ENCODE measurements around the gene IL17B.

- TF ChIP-seq CTCF (conservative IDR thresholded peaks at IDR 0.05) (no peak), EZH2 (IDR thresholded peaks at IDR 0.05; ENCODE audit: low read depth) (no peak)
Observed at GRCh38 chr5:149383399-149383798, 4.3 kb upstream of the IL17B start.
